Activated B cell treated with CpG ODN at 0.5 μM for 24 hours (primary cell): ENCODE results near the gene CIART. TPM values are rescaled to one million over a fixed set of nuclear protein-coding genes. Genes with fewer than 3 reads are reported as not detected.
A peak's percentile ranks its signal among the peaks of the same experiment; 100 is the strongest.

Experiments
- ATAC-seq: fragments of 200-7000 bp; cut with Tn5 transposase; one replicate; pipeline ENCODE4 v1.10.0; 2021; ENCODE audit warnings: low read depth, mild to moderate bottlenecking, moderate library complexity
- CTCF ChIA-PET: fragments of 350-600 bp; sonication (Branson Sonifier 250); formaldehyde crosslinking; loops from one replicate; lab custom pipeline; 2021; ENCODE audit warnings: antibody characterized with exemption; lab: Charles Lee
- POLR2A ChIA-PET: fragments of 350-600 bp; sonication (Branson Sonifier 250); formaldehyde crosslinking; loops from one replicate; lab custom pipeline; 2021; ENCODE audit warnings: antibody characterized with exemption; lab: Charles Lee
- DNase-seq: peaks from one replicate; pipeline ENCODE4 v3.0.0; 2022
- H3K27ac Mint-ChIP-seq: one replicate; pipeline ENCODE4 v1.8.0; 2020; ENCODE audit warnings: mixed read lengths
- H3K27me3 Mint-ChIP-seq: one replicate; pipeline ENCODE4 v1.8.0; 2021; ENCODE audit warnings: mixed read lengths
- H3K36me3 Mint-ChIP-seq: one replicate; pipeline ENCODE4 v1.8.0; 2021; ENCODE audit warnings: low read depth, mixed read lengths
- H3K4me1 Mint-ChIP-seq: one replicate; pipeline ENCODE4 v1.8.0; 2021; ENCODE audit warnings: mixed read lengths
- H3K4me3 Mint-ChIP-seq: one replicate; pipeline ENCODE4 v1.8.0; 2020; ENCODE audit warnings: mild to moderate bottlenecking, mixed read lengths
- H3K9me3 Mint-ChIP-seq: one replicate; pipeline ENCODE4 v1.8.0; 2020; ENCODE audit warnings: mixed read lengths
- intact Hi-C: fragments of 100-400 bp; cut with micrococcal nuclease; formaldehyde crosslinking; loops from one replicate; pipeline ENCODE4 v1.15.1; 2024
- total RNA-seq: library from RNA; stranded (reverse); gene quantifications from 2 replicates; pipeline ENCODE4 v1.2.3, GENCODE V29; 2022
- TF ChIP-seq, protein P1 (sequence below): fragments of 200-600 bp; IDR thresholded peaks from one replicate; pipeline ENCODE4 v1.8.0; 2022; ENCODE audit warnings: antibody characterized with exemption, mild to moderate bottlenecking

The CIART gene
- total RNA-seq, 1 donor from 2014 or later = 1.0 TPM

DNA sequence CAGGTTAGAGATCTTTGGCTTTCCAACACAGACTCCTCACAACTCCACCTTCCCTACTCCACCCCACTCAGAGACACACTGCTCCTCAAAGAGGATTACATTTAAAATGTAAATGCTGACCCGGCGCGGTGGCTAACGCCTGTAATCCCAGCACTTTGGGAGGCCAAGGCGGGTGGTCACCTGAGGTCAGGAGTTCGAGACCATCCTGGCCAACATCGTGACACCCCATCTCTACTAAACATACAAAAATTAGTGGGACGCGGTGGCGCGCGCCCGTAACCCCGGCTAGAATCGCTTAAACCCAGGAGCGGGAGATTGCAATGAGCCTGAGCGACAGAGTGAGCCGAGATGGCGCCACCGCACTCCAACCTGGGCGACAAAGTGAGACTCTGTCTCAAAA, 44.6 kb upstream of the CIART start:
- Mint-ChIP-seq H3K36me3 (peaks cover 6% of the 10 kb centered on the region), H3K27me3 (peaks cover 2% of the 10 kb centered on the region), H3K4me3 (peak overlapping the region; percentile 19), H3K9me3 (no peaks in the 10 kb centered on the region), H3K27ac (no peak overlapping the region), H3K4me1 (peaks cover 20% of the 10 kb centered on the region)
- CTCF ChIA-PET = no interaction called here
- intact Hi-C loops = loop anchor here (10.0 kb wide), 1 partner anchor 737 kb away; the partner anchor contains the start of gene CERS2
- TF ChIP-seq, protein P1, sequence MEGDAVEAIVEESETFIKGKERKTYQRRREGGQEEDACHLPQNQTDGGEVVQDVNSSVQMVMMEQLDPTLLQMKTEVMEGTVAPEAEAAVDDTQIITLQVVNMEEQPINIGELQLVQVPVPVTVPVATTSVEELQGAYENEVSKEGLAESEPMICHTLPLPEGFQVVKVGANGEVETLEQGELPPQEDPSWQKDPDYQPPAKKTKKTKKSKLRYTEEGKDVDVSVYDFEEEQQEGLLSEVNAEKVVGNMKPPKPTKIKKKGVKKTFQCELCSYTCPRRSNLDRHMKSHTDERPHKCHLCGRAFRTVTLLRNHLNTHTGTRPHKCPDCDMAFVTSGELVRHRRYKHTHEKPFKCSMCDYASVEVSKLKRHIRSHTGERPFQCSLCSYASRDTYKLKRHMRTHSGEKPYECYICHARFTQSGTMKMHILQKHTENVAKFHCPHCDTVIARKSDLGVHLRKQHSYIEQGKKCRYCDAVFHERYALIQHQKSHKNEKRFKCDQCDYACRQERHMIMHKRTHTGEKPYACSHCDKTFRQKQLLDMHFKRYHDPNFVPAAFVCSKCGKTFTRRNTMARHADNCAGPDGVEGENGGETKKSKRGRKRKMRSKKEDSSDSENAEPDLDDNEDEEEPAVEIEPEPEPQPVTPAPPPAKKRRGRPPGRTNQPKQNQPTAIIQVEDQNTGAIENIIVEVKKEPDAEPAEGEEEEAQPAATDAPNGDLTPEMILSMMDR = no peak
- no peak for ATAC-seq
- DNase-seq = no peak
- POLR2A ChIA-PET = no interaction called here

GRCh38 chr1:150243003-150243402, 39.4 kb upstream of the CIART start:
- Mint-ChIP-seq H3K4me3 (no peak overlapping the region), H3K27ac (no peak overlapping the region), H3K27me3 (peaks cover 1% of the 10 kb centered on the region), H3K36me3 (no peaks in the 10 kb centered on the region), H3K9me3 (no peaks in the 10 kb centered on the region), H3K4me1 (no peaks in the 10 kb centered on the region)
- ATAC-seq (no peak), DNase-seq (no peak)
- CTCF ChIA-PET = no interaction called here
- POLR2A ChIA-PET = no interaction called here
- intact Hi-C loops = no loop called here
- TF ChIP-seq, protein P1 = no peak

DNA sequence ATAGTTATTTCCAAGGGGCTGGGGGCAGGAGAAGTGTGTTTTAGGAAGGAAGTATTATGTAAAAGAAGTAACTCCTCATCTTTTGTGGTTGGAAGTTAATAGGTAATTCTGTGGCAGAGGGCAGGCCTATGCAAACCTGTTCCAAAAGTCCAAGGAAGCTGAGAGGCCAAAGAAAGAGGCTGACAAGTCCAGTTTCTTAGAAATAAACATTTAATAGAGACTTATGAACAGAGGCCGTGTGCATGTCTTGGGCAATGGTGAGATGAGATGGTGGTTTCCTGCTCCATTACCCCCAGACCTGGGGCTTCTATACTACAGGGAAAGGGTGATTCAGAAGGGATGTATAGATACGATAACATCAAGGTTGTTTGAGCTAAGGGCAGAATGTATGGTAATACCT, 32.4 kb upstream of the CIART start:
- Mint-ChIP-seq H3K27me3 (no peaks in the 10 kb centered on the region), H3K27ac (no peak overlapping the region), H3K9me3 (no peaks in the 10 kb centered on the region), H3K4me1 (no peaks in the 10 kb centered on the region), H3K36me3 (no peaks in the 10 kb centered on the region), H3K4me3 (no peak overlapping the region)
- TF ChIP-seq, protein P1 = no peak
- intact Hi-C loops = no loop called here
- no peak for ATAC-seq
- ChIA-PET POLR2A (interaction anchor here (0.9 kb wide), 1 partner anchor 37 kb away, joined by 3 read pairs; no protein-coding TSS in a partner anchor), CTCF (no interaction called here)
- DNase-seq = no peak

DNA sequence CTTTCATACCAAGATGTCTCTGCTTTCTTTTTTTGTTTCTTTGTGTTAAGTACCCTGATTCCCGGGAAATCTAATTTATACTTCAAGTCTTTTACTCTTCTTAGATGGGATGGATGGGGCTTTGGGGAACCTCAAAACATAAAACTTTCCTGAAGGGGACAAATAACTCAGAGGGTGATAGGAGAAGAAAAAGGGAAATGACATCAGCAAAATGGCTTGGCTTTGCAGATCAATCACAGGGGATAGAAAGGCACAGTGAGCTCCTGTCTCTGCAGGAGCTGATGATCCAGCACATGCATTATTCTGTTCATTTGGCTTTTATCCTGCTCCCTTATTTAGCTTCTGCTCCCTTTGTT, 26.2 kb upstream of the CIART start:
- H3K27me3 Mint-ChIP-seq = peaks cover 33% of the 10 kb centered on the region
- H3K4me3 Mint-ChIP-seq = peak overlapping the region; percentile 77
- peaks cover 13% of the 10 kb centered on the region for H3K4me1 Mint-ChIP-seq
- ATAC-seq (no peak), DNase-seq (no peak)
- ChIA-PET POLR2A (interaction anchor here (0.9 to 3.0 kb wide), 3 partner anchors 13 to 107 kb away, joined by 7 to 15 read pairs (median 8); partner anchors contain the start of genes APH1A and RPRD2), CTCF (interaction anchor here (0.6 to 3.0 kb wide), 14 partner anchors 13 to 740 kb away, joined by 3 to 34 read pairs (median 4); partner anchors contain the start of genes APH1A, ENSA and PRPF3)
- H3K9me3 Mint-ChIP-seq = no peaks in the 10 kb centered on the region
- TF ChIP-seq, protein P1 = no peak
- H3K27ac Mint-ChIP-seq = no peak overlapping the region
- intact Hi-C loops = loop anchor here (1.0 to 5.0 kb wide), 3 partner anchors 25 to 261 kb away; partner anchors contain the start of genes FALEC and MRPS21
- H3K36me3 Mint-ChIP-seq = no peaks in the 10 kb centered on the region

GRCh38 chr1:150256554-150257341, 25.6 kb upstream of the CIART start:
- Mint-ChIP-seq H3K9me3 (no peaks in the 10 kb centered on the region), H3K27ac (no peak overlapping the region), H3K4me3 (no peak overlapping the region), H3K36me3 (no peaks in the 10 kb centered on the region), H3K27me3 (peaks cover 33% of the 10 kb centered on the region), H3K4me1 (peaks cover 13% of the 10 kb centered on the region)
- ChIA-PET POLR2A (interaction anchor here (0.9 to 3.0 kb wide), 3 partner anchors 13 to 107 kb away, joined by 7 to 15 read pairs (median 8); partner anchors contain the start of genes APH1A and RPRD2), CTCF (interaction anchor here (0.6 to 3.0 kb wide), 15 partner anchors 13 to 739 kb away, joined by 3 to 34 read pairs (median 4); partner anchors contain the start of genes APH1A, ENSA and PRPF3)
- intact Hi-C loops = loop anchor here (1.0 to 5.0 kb wide), 3 partner anchors 25 to 261 kb away; partner anchors contain the start of genes FALEC and MRPS21
- DNase-seq = no peak
- ATAC-seq = no peak
- TF ChIP-seq, protein P1 = no peak
